BE2C (cell line): Measurements from ENCODE around the gene SNAP91.

ENCODE experiments used
- DNase-seq: peaks from one replicate; pipeline ENCODE4 v3.0.0-alpha.2; 2020
- H3K27me3 ChIP-seq: fragments of 250-450 bp; sonication (Bioruptor Pico); 2 replicates; pipeline ENCODE4 v1.5.1; 2020; ENCODE audit warnings: mild to moderate bottlenecking
- H3K36me3 ChIP-seq: fragments of 250-450 bp; sonication (Bioruptor Pico); 2 replicates; pipeline ENCODE4 v1.5.1; 2020; ENCODE audit warnings: mild to moderate bottlenecking
- H3K4me1 ChIP-seq: fragments of 250-450 bp; sonication (Bioruptor Pico); 2 replicates; pipeline ENCODE4 v1.5.1; 2020
- H3K4me3 ChIP-seq: 2 replicates; pipeline ENCODE4 v1.5.1; 2011; ENCODE audit warnings: low read depth, low read length
- H3K9me3 ChIP-seq: fragments of 250-450 bp; sonication (Bioruptor Pico); 2 replicates; pipeline ENCODE4 v1.5.1; 2020
- CTCF ChIP-seq: IDR thresholded peaks from 2 replicates; pipeline ENCODE4 v1.5.1; 2012; ENCODE audit warnings: mild to moderate bottlenecking, low read depth, low read length

SNAP91 gene

GRCh38 chr6:83708546-83708969 is 343 bp downstream of the SNAP91 start:
- no peak for TF ChIP-seq CTCF
- Histone ChIP-seq H3K9me3 (no peaks in the 10 kb centered on the region), H3K36me3 (no peaks in the 10 kb centered on the region), H3K4me3 (peak overlapping the region; percentile 87), H3K27me3 (no peaks in the 10 kb centered on the region), H3K4me1 (no peaks in the 10 kb centered on the region)
- DNase-seq, result peak; percentile 62

GRCh38 chr6:83707829-83708545 is 914 bp downstream of the SNAP91 start:
- Histone ChIP-seq H3K36me3 (no peaks in the 10 kb centered on the region), H3K4me3 (peak overlapping the region; percentile 87), H3K9me3 (no peaks in the 10 kb centered on the region), H3K4me1 (no peaks in the 10 kb centered on the region), H3K27me3 (no peaks in the 10 kb centered on the region)
- peak; percentile 71 for DNase-seq
- peak; percentile 19 for TF ChIP-seq CTCF

- Histone ChIP-seq H3K4me3 (no peak overlapping the region), H3K36me3 (no peaks in the 10 kb centered on the region; the same call in 1 of the 2 replicates), H3K4me1 (no peaks in the 10 kb centered on the region), H3K27me3 (no peaks in the 10 kb centered on the region), H3K9me3 (no peaks in the 10 kb centered on the region)
- no peak for TF ChIP-seq CTCF
- no peak for DNase-seq
Measured at GRCh38 chr6:83702749-83703148, 6.2 kb downstream of the SNAP91 start.

GRCh38 chr6:83702077-83702476 is 6.8 kb downstream of the SNAP91 start:
- no peaks in the 10 kb centered on the region for H3K4me1 ChIP-seq
- no peak for DNase-seq
- no peak overlapping the region for H3K4me3 ChIP-seq
- no peaks in the 10 kb centered on the region for H3K9me3 ChIP-seq
- no peak for TF ChIP-seq CTCF
- no peaks in the 10 kb centered on the region; the same call in 1 of the 2 replicates for H3K36me3 ChIP-seq
- H3K27me3 ChIP-seq, result no peaks in the 10 kb centered on the region

- DNase-seq, result no peak
Measured at GRCh38 chr6:83696674-83697073, 12.2 kb downstream of the SNAP91 start.

More at GRCh38 chr6:83696674-83697073, 12.2 kb downstream of the SNAP91 start:
- H3K9me3 ChIP-seq, result no peaks in the 10 kb centered on the region
- H3K36me3 ChIP-seq, result peaks cover 5% of the 10 kb centered on the region; the same call in 1 of the 2 replicates
- H3K4me3 ChIP-seq, result no peak overlapping the region
- H3K4me1 ChIP-seq, result no peaks in the 10 kb centered on the region
- TF ChIP-seq CTCF, result no peak
- H3K27me3 ChIP-seq, result no peaks in the 10 kb centered on the region
